ENCODE measurements around the gene HOXC11.

DNA sequence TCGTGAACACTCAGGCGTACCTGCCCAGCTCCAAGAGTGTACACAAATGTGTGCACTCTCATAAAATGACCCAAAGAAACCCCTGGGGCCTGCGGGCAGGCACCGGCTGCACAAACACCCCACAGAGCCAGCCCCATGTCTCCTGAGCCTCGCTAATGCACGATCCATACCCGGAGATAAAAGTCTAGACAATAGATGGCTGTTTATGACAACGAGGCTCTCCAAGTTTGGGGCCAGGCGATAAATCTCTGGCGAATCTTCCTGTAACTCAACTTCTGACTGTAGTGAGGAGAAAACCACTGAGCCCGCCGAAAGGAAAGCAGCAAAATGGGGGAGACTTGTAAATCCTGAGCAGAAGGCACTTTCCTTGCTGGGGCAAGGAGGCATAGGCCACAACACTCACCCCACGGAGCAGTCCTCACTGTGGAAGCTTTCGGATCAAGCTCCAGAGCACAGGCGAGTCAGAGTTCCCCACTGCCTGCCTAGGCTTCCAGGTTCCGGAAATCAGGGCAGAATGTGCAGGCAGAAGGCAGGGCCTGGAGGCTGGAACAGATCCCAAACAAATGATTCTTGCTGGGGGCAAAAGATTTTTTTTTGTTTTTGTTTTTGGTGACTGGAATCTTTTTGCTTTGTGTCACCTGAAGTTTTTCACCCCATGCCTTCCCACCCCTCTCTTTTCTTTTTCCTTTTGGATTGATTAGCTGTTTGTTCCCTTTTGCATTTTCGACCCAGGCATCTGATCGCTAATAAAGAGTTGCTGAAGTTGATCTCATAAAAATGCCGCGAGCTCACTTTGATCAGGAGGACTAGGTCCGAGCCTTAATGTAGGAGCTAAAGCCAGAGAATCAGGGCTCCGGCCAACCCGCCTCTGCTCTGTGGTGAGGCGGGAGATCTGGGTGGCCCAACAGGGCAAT is 4.5 kb upstream of the HOXC11 start:
- no peak for TF ChIP-seq POLR2A (IDR thresholded peaks at IDR 0.05; ENCODE audit: low read depth, low read length)
- TF ChIP-seq POLR2AphosphoS5 (IDR thresholded peaks at IDR 0.05; ENCODE audit: low read depth, low read length): no peak
- TF ChIP-seq TAF1 (IDR thresholded peaks at IDR 0.05; ENCODE audit: low read depth, low read length): no peak
- no peak for TF ChIP-seq PAX5 (IDR thresholded peaks at IDR 0.05; ENCODE audit: insufficient read depth, low read length, severe bottlenecking)
- TF ChIP-seq SPI1 (IDR thresholded peaks at IDR 0.05; ENCODE audit: low read depth, low read length): no peak
